HG02610 (cell line): ENCODE measurements around the gene C17orf100.
"Not testable (repeated sequence)": the region's sequence is repeated elsewhere in the genome, so short reads cannot be mapped to it uniquely, and the experiment has no call there.

ENCODE experiments used
- ATAC-seq: cut with Tn5 transposase; IDR thresholded peaks from one replicate; pipeline ENCODE4 v1.9.1; 2021; ENCODE audit warnings: mild to moderate bottlenecking, moderate library complexity; ENCODE audit not compliant: unreplicated experiment

Gene C17orf100

GRCh38 chr17:6688944-6689343 lies 37.4 kb downstream of the C17orf100 start:
- ATAC-seq = no peak

- no peak for ATAC-seq
Measured at GRCh38 chr17:6690641-6691040, 39.1 kb downstream of the C17orf100 start.

GRCh38 chr17:6691546-6691945 lies 40.0 kb downstream of the C17orf100 start:
- ATAC-seq = no peak

DNA sequence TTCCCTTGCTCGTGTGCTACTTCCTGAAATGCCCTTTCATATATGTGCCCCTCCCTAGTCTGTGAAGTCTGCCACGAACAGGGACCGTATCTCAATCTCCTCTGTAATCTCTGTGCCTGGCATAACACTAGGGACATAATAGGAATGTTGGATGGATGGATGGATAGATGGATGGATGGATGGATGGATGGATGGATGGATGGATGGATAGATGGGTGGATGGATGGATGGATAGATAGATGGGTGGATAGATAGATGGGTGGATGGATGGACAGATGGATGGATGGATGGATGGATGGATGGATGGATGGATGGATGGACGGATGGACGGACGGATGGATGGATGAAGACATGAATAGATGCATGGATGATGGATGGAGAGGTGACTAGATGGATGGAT lies 40.4 kb downstream of the C17orf100 start:
- not testable (repeated sequence) for ATAC-seq

DNA sequence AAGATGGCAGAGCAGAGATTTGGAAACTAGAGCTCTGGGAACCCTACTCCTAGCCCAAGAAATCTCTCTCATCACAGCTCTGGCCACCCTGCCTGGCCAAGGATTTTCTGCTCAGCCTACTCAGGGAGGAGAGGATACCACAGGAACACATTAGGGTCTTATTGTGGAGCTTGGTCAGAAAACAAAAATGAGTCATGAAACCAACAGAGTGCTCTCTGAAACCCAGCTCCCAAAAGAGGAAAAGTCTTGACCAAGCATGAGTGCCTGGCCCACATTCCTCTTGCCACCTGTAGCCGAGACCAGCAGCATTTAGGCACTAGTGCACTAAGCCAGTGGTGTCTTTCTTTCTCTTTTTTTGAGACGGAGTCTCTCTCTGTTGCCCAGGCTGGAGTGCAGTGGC lies 43.5 kb downstream of the C17orf100 start:
- ATAC-seq = no peak

GRCh38 chr17:6695565-6695964 lies 44.0 kb downstream of the C17orf100 start:
- no peak for ATAC-seq

- ATAC-seq = no peak
Measured at GRCh38 chr17:6696906-6697305, 45.3 kb downstream of the C17orf100 start.

GRCh38 chr17:6698004-6698403 lies 46.4 kb downstream of the C17orf100 start:
- ATAC-seq = no peak

DNA sequence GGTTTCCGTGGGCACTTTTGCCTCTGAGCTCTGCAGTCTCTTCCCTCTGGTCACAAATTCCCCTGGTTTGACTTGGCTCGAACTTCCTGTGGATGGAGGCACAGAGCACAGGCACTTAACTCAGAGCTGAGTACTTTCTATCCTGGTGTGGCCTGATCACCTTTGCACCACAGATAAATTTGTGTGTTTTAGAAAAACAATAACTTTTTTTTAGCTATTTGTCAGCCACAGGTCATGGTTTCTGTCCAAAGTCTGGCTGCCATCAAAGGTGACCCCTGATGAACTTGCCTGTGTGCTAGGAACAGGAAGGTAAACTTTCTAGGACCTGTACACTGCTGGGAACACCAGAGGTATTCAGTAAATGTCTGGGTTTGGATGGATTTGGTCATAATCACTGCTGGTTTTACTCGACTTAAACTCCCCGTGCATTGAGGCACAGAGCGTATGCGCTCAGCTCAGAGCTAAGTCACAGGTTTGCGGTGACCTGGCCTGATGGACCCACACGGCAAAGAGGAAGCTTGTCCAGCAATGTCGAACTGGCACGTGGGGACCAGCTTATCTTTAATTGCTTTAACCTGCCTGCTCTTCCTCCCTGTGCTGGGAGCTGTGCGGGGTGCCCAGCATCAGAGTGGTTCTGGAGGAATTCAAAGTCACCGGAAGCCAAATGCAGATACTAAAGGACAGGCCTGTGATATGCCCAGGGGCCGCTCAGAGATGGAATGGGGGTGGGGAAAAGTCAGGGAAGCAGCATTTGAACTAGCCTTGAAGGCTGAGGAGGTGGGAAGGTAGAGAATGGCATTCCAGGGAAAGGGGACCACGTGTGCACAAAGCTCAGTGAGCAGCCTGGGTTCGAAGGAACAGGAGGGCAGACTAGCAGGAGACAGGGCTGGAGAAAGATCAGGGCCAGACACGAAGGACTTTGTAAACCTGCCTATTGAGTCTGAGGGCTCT lies 48.7 kb downstream of the C17orf100 start:
- ATAC-seq = no peak

DNA sequence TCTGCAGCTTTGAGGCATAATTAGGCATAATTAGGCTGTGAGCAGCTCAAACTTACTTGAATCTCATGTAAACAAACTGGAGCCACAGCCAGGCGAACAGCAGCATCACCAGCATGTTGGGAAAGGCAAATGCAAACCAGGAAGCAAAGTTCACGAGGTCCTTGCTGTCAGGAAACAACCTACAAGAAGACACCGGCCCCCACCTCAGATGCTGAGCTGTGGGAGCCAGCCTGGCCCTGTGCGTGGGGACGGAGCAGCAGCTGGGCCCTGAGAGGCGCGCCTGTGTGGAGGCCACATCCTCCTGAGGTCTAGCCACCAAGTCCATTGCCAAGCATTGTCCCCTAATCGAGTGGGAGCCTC lies 49.4 kb downstream of the C17orf100 start:
- no peak for ATAC-seq

GRCh38 chr17:6701719-6702118 lies 50.2 kb downstream of the C17orf100 start:
- ATAC-seq = no peak

DNA sequence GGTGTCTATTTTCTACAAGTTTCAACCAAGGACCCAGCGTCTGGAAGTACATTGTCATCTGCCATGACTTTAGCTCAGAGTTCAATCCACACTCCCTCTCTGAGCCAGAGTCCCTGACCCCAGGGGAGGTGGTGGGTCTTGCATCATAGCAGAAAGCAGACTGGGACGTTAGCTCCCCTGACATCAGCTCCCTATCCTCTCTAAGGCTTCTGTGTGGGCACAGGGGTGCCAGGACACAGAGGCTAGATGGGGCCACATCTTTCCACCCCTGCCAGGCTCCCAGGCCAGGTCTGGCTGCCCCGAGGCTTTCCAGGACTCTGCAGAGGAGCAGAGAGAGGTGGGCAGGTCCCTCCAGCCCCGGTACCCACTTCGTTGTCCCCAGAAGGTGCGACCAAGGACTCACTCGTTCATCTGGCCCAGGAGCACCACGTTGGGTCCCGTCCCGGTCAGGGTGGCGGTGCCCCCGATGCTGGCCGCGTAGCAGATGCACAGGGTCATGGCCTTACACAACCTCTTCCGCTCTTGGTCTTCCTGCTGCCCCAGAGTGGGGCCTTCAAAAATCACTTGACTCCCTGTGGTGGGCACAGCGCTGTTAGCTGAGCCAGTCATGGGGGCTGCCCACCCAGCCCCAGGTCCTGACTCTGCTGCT lies 51.1 kb downstream of the C17orf100 start:
- no peak for ATAC-seq
